Smooth muscle cell (in vitro differentiated cells): ENCODE data around the gene TWSG1. TPM values are rescaled to one million over a fixed set of nuclear protein-coding genes. Genes with fewer than 3 reads are reported as not detected.
"Not testable (repeated sequence)": the region's sequence is repeated elsewhere in the genome, so short reads cannot be mapped to it uniquely, and the experiment has no call there.

ENCODE experiments used
- DNase-seq: peaks from one replicate; lab custom pipeline; 2025; ENCODE audit not compliant: unreplicated experiment; lab: John Stamatoyannopoulos, UW
- H2AFZ ChIP-seq: fragments of 200-600 bp; sonication (generic); 2 replicates; pipeline ENCODE4 v1.6.0; 2016; ENCODE audit warnings: antibody characterized with exemption, low read depth, mild to moderate bottlenecking
- H3F3A ChIP-seq: fragments of 200-600 bp; sonication (generic); 2 replicates; pipeline ENCODE4 v1.6.0; 2017; ENCODE audit warnings: antibody characterized with exemption, low read depth
- H3K27ac ChIP-seq: fragments of 200-600 bp; sonication (generic); 2 replicates; pipeline ENCODE4 v1.5.1; 2016; ENCODE audit warnings: low read depth, mild to moderate bottlenecking
- H3K27me3 ChIP-seq: fragments of 200-600 bp; sonication (generic); 2 replicates; pipeline ENCODE4 v1.6.1; 2016; ENCODE audit warnings: low read depth, mild to moderate bottlenecking
- H3K36me3 ChIP-seq: fragments of 200-600 bp; sonication (generic); 2 replicates; pipeline ENCODE4 v1.5.1; 2016; ENCODE audit warnings: low read depth
- H3K4me1 ChIP-seq: fragments of 200-600 bp; sonication (generic); 2 replicates; pipeline ENCODE4 v1.5.1; 2016; ENCODE audit warnings: low read depth
- H3K4me2 ChIP-seq: fragments of 200-600 bp; sonication (generic); 2 replicates; pipeline ENCODE4 v1.6.0; 2016; ENCODE audit warnings: mild to moderate bottlenecking
- H3K4me3 ChIP-seq: fragments of 200-600 bp; sonication (generic); 2 replicates; pipeline ENCODE4 v1.5.1; 2016; ENCODE audit warnings: mild to moderate bottlenecking
- H3K79me2 ChIP-seq: fragments of 200-600 bp; sonication (generic); 2 replicates; pipeline ENCODE4 v1.6.0; 2016; ENCODE audit warnings: low read depth, mild to moderate bottlenecking
- H3K9ac ChIP-seq: fragments of 200-600 bp; sonication (generic); 2 replicates; pipeline ENCODE4 v1.6.0; 2016; ENCODE audit warnings: low read depth
- H3K9me3 ChIP-seq: fragments of 200-600 bp; sonication (generic); replicated peaks from 2 replicates; pipeline ENCODE4 v1.5.1; 2016; ENCODE audit warnings: low read depth
- H4K20me1 ChIP-seq: fragments of 200-600 bp; sonication (generic); 2 replicates; pipeline ENCODE4 v1.6.0; 2016; ENCODE audit warnings: low read depth
- WGBS: methylation state at CpG from one replicate; pipeline ENCODE4 v1.1.7; 2016; ENCODE audit warnings: low lambda C conversion rate; 5-methylcytosine and 5-hydroxymethylcytosine counted together
- polyA plus RNA-seq: library from polyadenylated mRNA; unstranded; fragments of >200 nt; fragmentation: Nextera tagmentation; extraction: Ambion mirVana; gene quantifications from 2 replicates; pipeline ENCODE4 v1.2.1, GENCODE V29; 2016
- total RNA-seq: library from RNA; depleted of rRNA; stranded (reverse); fragments of >200 nt; gene quantifications from 2 replicates; pipeline ENCODE4 v1.2.3, GENCODE V29; 2014
- TF ChIP-seq, protein P1 (sequence below): fragments of 200-600 bp; sonication (generic); IDR thresholded peaks from 2 replicates; pipeline ENCODE4 v1.5.1; 2017; ENCODE audit warnings: borderline replicate concordance, mild to moderate bottlenecking, antibody characterized with exemption; ENCODE audit not compliant: insufficient read depth, poor library complexity, severe bottlenecking

Gene TWSG1
- total and polyA plus RNA-seq, 2 experiments from 2014 or later: 71.4 to 104 TPM

DNA sequence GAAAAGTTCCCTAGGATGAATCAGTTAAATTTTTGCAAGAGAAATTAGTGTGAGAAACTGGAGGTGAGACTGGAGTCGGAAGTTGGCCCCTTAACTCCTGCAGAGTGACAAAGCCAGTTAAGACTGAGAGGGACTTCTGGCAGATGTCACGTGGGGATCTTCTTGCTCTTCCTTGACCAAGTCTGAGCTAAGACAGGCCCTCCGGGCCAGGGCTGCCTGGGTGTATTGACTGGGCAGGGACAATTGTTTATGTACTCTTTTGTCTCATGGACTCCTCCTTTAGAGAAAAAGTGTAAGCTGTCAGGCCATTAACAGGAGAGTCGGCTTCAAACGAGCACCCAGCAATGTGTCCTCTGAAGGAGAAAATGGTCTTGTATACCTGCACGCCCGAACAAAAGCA lies 92.2 kb downstream of the TWSG1 start:
- Histone ChIP-seq H3K4me1 (no peaks in the 10 kb centered on the region), H2AFZ (no peak overlapping the region), H3K36me3 (no peaks in the 10 kb centered on the region), H3K4me2 (no peak overlapping the region), H4K20me1 (no peaks in the 10 kb centered on the region), H3K79me2 (no peaks in the 10 kb centered on the region), H3K9ac (no peak overlapping the region), H3K9me3 (no peaks in the 10 kb centered on the region), H3F3A (no peaks in the 10 kb centered on the region), H3K4me3 (no peak overlapping the region), H3K27me3 (no peaks in the 10 kb centered on the region), H3K27ac (no peak overlapping the region)
- WGBS: 89% methylated on average over 7 of the region's 7 CpGs
- DNase-seq: no peak
- TF ChIP-seq, protein P1, sequence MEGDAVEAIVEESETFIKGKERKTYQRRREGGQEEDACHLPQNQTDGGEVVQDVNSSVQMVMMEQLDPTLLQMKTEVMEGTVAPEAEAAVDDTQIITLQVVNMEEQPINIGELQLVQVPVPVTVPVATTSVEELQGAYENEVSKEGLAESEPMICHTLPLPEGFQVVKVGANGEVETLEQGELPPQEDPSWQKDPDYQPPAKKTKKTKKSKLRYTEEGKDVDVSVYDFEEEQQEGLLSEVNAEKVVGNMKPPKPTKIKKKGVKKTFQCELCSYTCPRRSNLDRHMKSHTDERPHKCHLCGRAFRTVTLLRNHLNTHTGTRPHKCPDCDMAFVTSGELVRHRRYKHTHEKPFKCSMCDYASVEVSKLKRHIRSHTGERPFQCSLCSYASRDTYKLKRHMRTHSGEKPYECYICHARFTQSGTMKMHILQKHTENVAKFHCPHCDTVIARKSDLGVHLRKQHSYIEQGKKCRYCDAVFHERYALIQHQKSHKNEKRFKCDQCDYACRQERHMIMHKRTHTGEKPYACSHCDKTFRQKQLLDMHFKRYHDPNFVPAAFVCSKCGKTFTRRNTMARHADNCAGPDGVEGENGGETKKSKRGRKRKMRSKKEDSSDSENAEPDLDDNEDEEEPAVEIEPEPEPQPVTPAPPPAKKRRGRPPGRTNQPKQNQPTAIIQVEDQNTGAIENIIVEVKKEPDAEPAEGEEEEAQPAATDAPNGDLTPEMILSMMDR: no peak

DNA sequence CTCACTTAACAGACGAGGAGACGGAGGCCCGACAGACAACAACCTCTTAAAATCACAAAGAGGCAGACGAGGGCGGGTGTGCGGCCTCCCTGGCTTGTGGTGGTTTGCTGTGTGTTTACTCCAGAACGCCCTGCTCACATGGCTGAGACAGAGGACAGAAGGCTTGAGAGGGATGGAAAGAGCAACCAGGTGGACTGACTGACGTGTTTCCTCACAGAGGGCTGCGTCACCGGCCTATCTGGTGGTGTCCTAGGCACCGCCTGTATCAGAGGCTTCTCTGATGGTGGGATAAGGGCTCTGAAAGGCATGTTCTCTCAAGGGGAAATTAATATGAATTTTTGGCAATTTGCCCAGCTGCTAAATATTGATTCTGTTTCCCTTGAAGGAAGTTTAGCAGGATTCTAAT lies 93.7 kb downstream of the TWSG1 start:
- TF ChIP-seq, protein P1: no peak
- Histone ChIP-seq H3K4me3 (no peak overlapping the region), H3K4me2 (no peak overlapping the region), H3K36me3 (no peaks in the 10 kb centered on the region), H3K27ac (no peak overlapping the region), H3K79me2 (no peaks in the 10 kb centered on the region), H2AFZ (no peak overlapping the region), H3F3A (no peaks in the 10 kb centered on the region), H3K9me3 (no peaks in the 10 kb centered on the region), H4K20me1 (no peaks in the 10 kb centered on the region), H3K27me3 (no peaks in the 10 kb centered on the region), H3K9ac (no peak overlapping the region), H3K4me1 (peaks cover under 1% of the 10 kb centered on the region)
- 91% methylated on average over 11 of the region's 11 CpGs for WGBS
- DNase-seq: no peak

DNA sequence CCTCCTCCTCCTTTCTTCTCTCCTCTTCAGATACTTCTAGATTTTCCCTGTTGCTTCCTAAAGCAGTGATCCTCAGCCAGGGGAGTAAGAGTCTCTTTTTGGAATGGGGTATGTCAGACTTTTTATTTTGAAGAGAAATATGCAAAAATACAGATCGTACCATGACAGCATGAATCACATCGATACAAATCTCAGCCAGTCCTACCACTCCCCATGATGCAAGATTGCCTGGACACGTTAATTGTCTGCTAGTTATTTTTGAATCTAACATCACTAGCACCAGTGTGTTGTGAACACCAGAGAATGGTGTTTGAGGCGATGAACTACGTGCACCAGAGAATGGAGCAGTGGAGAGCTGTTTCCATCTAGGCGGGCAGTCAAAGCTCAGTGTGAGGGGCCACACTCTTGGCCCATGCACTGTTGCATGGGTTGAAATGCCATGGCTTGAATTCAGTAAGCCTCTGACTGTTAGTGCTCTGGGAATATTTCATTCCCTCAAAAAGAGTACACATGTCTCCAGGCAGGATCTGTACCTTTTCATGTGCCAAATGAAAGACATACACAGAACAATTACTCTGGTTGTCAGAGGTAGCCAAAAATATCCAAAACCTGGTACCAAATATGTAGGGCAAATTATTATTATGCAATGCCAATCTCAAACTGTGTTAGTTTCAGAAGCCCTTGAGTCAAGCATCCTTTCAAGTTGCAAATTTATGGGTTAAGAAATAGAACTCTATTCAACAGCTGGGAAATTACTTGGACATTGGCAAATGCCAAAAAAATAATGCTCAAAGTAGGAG lies 94.5 kb downstream of the TWSG1 start:
- 93% methylated on average over 6 of the region's 6 CpGs for WGBS
- Histone ChIP-seq H4K20me1 (no peaks in the 10 kb centered on the region), H3K27me3 (no peaks in the 10 kb centered on the region), H2AFZ (no peak overlapping the region), H3K9ac (no peak overlapping the region), H3K79me2 (no peaks in the 10 kb centered on the region), H3K4me2 (no peak overlapping the region), H3F3A (no peaks in the 10 kb centered on the region), H3K9me3 (no peaks in the 10 kb centered on the region), H3K27ac (no peak overlapping the region), H3K4me3 (no peak overlapping the region), H3K4me1 (peaks cover 8% of the 10 kb centered on the region), H3K36me3 (no peaks in the 10 kb centered on the region)
- DNase-seq: no peak
- TF ChIP-seq, protein P1: no peak

DNA sequence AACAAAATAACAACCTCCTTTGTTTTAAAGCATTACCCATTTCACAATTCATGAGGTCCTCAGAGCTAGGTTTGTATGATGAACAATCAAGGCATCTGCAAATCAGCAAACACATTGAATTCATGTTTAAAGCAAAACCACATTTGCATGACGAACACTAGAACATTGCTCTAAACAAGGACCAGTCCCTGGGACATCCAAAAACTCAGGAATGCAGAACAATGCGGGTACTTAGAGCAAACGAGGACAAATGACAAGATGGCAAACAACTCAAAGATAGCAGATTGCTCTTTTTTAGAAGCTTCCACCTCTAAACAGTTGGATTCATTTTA lies 95.1 kb downstream of the TWSG1 start:
- Histone ChIP-seq H3K4me3 (no peak overlapping the region), H3F3A (no peaks in the 10 kb centered on the region), H2AFZ (no peak overlapping the region), H3K4me1 (peaks cover 10% of the 10 kb centered on the region), H3K9ac (no peak overlapping the region), H3K9me3 (no peaks in the 10 kb centered on the region), H3K4me2 (no peak overlapping the region), H3K27me3 (no peaks in the 10 kb centered on the region), H3K36me3 (no peaks in the 10 kb centered on the region), H4K20me1 (no peaks in the 10 kb centered on the region), H3K27ac (no peak overlapping the region), H3K79me2 (no peaks in the 10 kb centered on the region)
- TF ChIP-seq, protein P1: no peak
- no peak for DNase-seq
- WGBS: 78% methylated on average over 3 of the region's 3 CpGs

DNA sequence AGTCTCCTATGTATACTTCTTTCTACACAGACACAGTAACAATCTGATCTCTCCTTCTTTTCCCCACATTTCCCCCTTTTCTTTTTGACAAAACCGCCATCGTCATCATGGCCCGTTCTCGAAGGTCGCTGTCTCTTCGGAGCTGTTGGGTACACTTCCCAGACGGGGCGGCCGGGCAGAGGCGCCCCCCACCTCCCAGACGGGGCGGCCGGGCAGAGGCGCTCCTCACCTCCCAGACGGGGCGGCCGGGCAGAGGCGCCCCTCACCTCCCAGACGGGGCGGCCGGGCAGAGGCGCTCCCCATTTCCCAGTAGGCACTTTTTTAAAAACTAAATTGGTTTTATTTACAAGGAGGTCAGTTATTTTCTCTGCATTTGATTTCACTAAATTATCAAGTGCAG lies 95.7 kb downstream of the TWSG1 start:
- H3K36me3 ChIP-seq, H2AFZ ChIP-seq, H4K20me1 ChIP-seq, H3K27ac ChIP-seq, H3F3A ChIP-seq, H3K9me3 ChIP-seq, H3K27me3 ChIP-seq, DNase-seq, H3K4me3 ChIP-seq, H3K9ac ChIP-seq, H3K79me2 ChIP-seq, H3K4me2 ChIP-seq: not testable (repeated sequence)
- WGBS: 96% methylated on average over 22 of the region's 22 CpGs
- H3K4me1 ChIP-seq: peaks cover 17% of the 10 kb centered on the region
